NT2/D1 (cell line): ENCODE data around the gene KSR1.

Experiments used
- SUZ12 ChIP-seq: IDR thresholded peaks from 2 replicates; pipeline ENCODE4 v1.6.1; 2011; ENCODE audit not compliant: insufficient read length, insufficient read depth; ENCODE audit errors: extremely low read depth
- YY1 ChIP-seq: IDR thresholded peaks from 2 replicates; pipeline ENCODE4 v1.6.1; 2011; ENCODE audit not compliant: insufficient read length, insufficient read depth

- TF ChIP-seq YY1 (no peak), SUZ12 (no peak)
These were observed 92.1 kb downstream of the KSR1 start for GRCh38 chr17:27548369-27548768.
